ENCODE data around the gene NFIB.

- TF ChIP-seq, protein P1, sequence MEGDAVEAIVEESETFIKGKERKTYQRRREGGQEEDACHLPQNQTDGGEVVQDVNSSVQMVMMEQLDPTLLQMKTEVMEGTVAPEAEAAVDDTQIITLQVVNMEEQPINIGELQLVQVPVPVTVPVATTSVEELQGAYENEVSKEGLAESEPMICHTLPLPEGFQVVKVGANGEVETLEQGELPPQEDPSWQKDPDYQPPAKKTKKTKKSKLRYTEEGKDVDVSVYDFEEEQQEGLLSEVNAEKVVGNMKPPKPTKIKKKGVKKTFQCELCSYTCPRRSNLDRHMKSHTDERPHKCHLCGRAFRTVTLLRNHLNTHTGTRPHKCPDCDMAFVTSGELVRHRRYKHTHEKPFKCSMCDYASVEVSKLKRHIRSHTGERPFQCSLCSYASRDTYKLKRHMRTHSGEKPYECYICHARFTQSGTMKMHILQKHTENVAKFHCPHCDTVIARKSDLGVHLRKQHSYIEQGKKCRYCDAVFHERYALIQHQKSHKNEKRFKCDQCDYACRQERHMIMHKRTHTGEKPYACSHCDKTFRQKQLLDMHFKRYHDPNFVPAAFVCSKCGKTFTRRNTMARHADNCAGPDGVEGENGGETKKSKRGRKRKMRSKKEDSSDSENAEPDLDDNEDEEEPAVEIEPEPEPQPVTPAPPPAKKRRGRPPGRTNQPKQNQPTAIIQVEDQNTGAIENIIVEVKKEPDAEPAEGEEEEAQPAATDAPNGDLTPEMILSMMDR (IDR thresholded peaks at IDR 0.05): no peak
- no peak for TF ChIP-seq POLR2A (IDR thresholded peaks at IDR 0.05)
Observed at GRCh38 chr9:14342736-14343135, 28.8 kb upstream of the NFIB start.

Measured in body of pancreas (tissue), 4 donors.